ENCODE measurements around the gene GULP1.

GRCh38 chr2:188328419-188328818, 36.7 kb downstream of the GULP1 start:
- no peak for TF ChIP-seq CTCF (IDR thresholded peaks at IDR 0.05)
- no peak for TF ChIP-seq POLR2A (IDR thresholded peaks at IDR 0.05)
